ENCODE data around the gene RAB28. TPM values are rescaled to one million over a fixed set of nuclear protein-coding genes. Genes with fewer than 3 reads are reported as not detected.
"Not testable (repeated sequence)": the region's sequence is repeated elsewhere in the genome, so short reads cannot be mapped to it uniquely, and the experiment has no call there.

Gene RAB28
- total RNA-seq, 1 experiment from 2014 or later = 12.1 TPM

DNA sequence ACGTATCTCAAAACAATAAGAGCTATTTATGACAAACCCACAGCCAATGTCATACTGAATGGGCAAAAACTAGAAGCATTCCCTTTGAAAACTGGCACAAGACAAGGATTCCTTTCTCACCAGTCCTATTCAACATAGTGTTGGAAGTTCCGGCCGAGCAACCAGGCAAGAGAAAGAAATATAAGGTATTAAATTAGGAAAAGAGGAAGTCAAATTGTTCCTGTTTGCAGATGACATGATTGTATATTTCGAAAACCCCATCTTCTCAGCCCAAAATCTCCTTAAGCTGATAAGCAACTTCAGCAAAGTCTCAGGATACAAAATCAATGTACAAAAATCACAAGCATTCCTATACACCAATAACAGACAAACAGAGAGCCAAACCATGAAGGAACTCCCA, 94.2 kb downstream of the RAB28 start:
- H3K27ac ChIP-seq (ENCODE audit: low read depth, low read length); intact Hi-C loops (cut with micrococcal nuclease); H3K4me2 ChIP-seq (ENCODE audit: low read length); POLR2A ChIA-PET; H3K4me3 ChIP-seq (replicated peaks in 1 of 2; ENCODE audit: low read depth in 1 of 2, low read length in 2 of 2); H3K9me3 ChIP-seq (ENCODE audit: control insufficient read depth in 1 of 2, insufficient read depth in 1 of 2, low read depth in 1 of 2, low read length in 2 of 2); H3K79me2 ChIP-seq (ENCODE audit: insufficient read depth, low read length); H3K9me2 ChIP-seq (ENCODE audit: insufficient read depth); H3K9ac ChIP-seq (ENCODE audit: low read length); H3K36me3 ChIP-seq (ENCODE audit: control insufficient read depth in 1 of 2, insufficient read depth in 2 of 2, low read length in 2 of 2); H3K4me1 ChIP-seq (ENCODE audit: control insufficient read depth in 1 of 2, insufficient read depth in 2 of 2, low read length in 2 of 2); H2AFZ ChIP-seq (ENCODE audit: low read depth, low read length, poor library complexity, severe bottlenecking); DNase-seq (ENCODE audit: low read depth, low spot score); RAD21 ChIA-PET (ENCODE audit: low non-redundant PET in 1 of 2, low total read pairs in 2 of 2, uncharacterized antibody in 2 of 2, unreplicated experiment in 2 of 2); H3K27me3 ChIP-seq (ENCODE audit: insufficient read depth, low read length); BruUV-seq (replicated peaks); ATAC-seq; CTCF ChIA-PET; H4K20me1 ChIP-seq (ENCODE audit: insufficient read depth): not testable (repeated sequence)

DNA sequence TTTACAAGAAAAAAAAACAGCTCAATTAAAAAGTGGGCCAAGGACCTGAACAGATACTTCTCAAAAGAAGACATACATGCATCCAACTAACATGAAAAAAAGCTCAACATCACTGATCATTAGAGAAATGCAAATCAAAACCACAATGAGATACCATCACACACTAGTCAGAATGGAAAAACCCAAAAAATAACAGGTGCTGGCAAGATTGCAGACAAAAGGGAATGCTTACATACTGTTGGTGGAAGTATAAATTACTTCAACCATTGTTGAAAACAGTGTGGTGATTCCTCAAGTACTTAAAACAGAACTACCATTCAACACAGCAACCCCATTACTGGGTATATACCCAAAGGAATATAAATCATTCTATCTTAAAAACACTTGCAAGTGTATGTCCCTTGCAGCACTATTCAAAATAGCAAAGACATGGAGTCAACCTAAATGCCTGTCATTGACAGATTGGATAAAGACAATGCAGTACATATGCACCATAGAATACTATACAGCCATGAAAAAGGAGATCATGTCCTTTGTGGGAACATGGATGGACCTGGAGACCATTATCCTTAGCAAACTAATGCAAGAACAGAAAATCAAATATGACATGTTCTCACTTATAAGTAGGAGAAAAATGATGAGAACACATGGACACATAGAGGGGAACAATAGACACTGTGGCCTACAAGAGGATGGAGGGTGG, 97.6 kb downstream of the RAB28 start:
- no TSS peak for BruUV-seq (replicated peaks)

More for the DNA sequence above, 97.6 kb downstream of the RAB28 start:
- Histone ChIP-seq H4K20me1 (ENCODE audit: insufficient read depth) (0 out of 2 replicates have a peak, but pooled peaks cover 5% of the 10 kb centered on the region), H3K9me2 (ENCODE audit: insufficient read depth) (no peaks in the 10 kb centered on the region), H3K27me3 (ENCODE audit: insufficient read depth, low read length) (no peaks in the 10 kb centered on the region), H3K4me1 (ENCODE audit: control insufficient read depth in 1 of 2, insufficient read depth in 2 of 2, low read length in 2 of 2) (no peaks in the 10 kb centered on the region), H3K4me2 (ENCODE audit: low read length) (no peak overlapping the region), H3K4me3 (replicated peaks in 1 of 2; ENCODE audit: low read depth in 1 of 2, low read length in 2 of 2) (no peak overlapping the region), H2AFZ (ENCODE audit: low read depth, low read length, poor library complexity, severe bottlenecking) (no peak overlapping the region), H3K36me3 (ENCODE audit: control insufficient read depth in 1 of 2, insufficient read depth in 2 of 2, low read length in 2 of 2) (no peaks in the 10 kb centered on the region), H3K27ac (ENCODE audit: low read depth, low read length) (no peak overlapping the region), H3K9me3 (ENCODE audit: control insufficient read depth in 1 of 2, insufficient read depth in 1 of 2, low read depth in 1 of 2, low read length in 2 of 2) (no peaks in the 10 kb centered on the region), H3K9ac (ENCODE audit: low read length) (no peak overlapping the region), H3K79me2 (ENCODE audit: insufficient read depth, low read length) (no peaks in the 10 kb centered on the region; the same call in none of the 2 replicates)
- no peak for ATAC-seq
- DNase-seq (ENCODE audit: low read depth, low spot score) = no peak
- no peak for TF ChIP-seq SRF (IDR thresholded peaks at IDR 0.05; ENCODE audit: low read depth)
- no peak for TF ChIP-seq RAD21 (IDR thresholded peaks at IDR 0.05; ENCODE audit: low read depth)
- no peak for TF ChIP-seq CEBPB (IDR thresholded peaks at IDR 0.05; ENCODE audit: low read depth)
- no peak for TF ChIP-seq POLR2AphosphoS5 (IDR thresholded peaks at IDR 0.05; ENCODE audit: low read depth, low read length)
- no peak for TF ChIP-seq FOSL1 (IDR thresholded peaks at IDR 0.05; ENCODE audit: low read depth)
- TF ChIP-seq, protein P1, sequence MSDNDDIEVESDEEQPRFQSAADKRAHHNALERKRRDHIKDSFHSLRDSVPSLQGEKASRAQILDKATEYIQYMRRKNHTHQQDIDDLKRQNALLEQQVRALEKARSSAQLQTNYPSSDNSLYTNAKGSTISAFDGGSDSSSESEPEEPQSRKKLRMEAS (IDR thresholded peaks at IDR 0.05) = no peak
- no peak for TF ChIP-seq EZH2 (IDR thresholded peaks at IDR 0.05)
- TF ChIP-seq, protein P2, sequence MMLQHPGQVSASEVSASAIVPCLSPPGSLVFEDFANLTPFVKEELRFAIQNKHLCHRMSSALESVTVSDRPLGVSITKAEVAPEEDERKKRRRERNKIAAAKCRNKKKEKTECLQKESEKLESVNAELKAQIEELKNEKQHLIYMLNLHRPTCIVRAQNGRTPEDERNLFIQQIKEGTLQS (IDR thresholded peaks at IDR 0.05) = no peak
- no peak for TF ChIP-seq CBX3 (IDR thresholded peaks at IDR 0.05; ENCODE audit: low read depth)
- TF ChIP-seq ZNF274 (IDR thresholded peaks at IDR 0.05; ENCODE audit: low read depth, low read length) = no peak
- no peak for TF ChIP-seq ELF1 (IDR thresholded peaks at IDR 0.05; ENCODE audit: borderline replicate concordance, low read depth)
- no peak for TF ChIP-seq EZH2phosphoT487 (IDR thresholded peaks at IDR 0.05; ENCODE audit: borderline replicate concordance)
- TF ChIP-seq SIN3A (IDR thresholded peaks at IDR 0.05; ENCODE audit: low read depth) = no peak
- intact Hi-C loops (cut with micrococcal nuclease) = no loop called here
- ChIA-PET CTCF (no interaction called here), RAD21 (ENCODE audit: low non-redundant PET in 1 of 2, low total read pairs in 2 of 2, uncharacterized antibody in 2 of 2, unreplicated experiment in 2 of 2) (no interaction called here), POLR2A (no interaction called here)

Data from HCT116 (cell line).